Measurements from ENCODE around the gene DUSP15. TPM values are rescaled to one million over a fixed set of nuclear protein-coding genes. Genes with fewer than 3 reads are reported as not detected.

DUSP15 gene
- total RNA-seq, 4 donors from 2014 or later, result 0.84 to 3.7 (median 0.96) TPM; not detected in 1

DNA sequence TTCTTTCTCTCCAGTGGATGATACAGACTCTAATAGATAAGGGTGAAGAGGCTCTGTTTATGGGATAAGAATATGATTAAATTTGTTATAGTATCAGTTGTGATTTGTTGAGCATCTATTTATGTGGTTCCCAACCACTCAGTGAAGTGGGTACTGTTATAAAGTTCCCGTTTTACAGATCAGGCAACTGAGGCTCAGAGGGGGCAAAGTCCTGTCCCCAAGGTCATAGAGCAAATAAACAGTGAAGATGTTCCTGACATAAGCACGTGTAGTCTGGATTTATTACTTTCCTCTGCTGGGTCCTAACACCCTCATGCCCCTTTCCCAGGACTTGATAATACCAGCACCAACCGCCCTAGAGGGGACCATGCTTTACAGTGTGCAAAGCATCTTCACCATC is 4.1 kb downstream of the DUSP15 start:
- DNase-seq (ENCODE audit: low spot score) (no peak), ATAC-seq (ENCODE audit: low FRiP score) (no peak)
- TF ChIP-seq, protein P1, sequence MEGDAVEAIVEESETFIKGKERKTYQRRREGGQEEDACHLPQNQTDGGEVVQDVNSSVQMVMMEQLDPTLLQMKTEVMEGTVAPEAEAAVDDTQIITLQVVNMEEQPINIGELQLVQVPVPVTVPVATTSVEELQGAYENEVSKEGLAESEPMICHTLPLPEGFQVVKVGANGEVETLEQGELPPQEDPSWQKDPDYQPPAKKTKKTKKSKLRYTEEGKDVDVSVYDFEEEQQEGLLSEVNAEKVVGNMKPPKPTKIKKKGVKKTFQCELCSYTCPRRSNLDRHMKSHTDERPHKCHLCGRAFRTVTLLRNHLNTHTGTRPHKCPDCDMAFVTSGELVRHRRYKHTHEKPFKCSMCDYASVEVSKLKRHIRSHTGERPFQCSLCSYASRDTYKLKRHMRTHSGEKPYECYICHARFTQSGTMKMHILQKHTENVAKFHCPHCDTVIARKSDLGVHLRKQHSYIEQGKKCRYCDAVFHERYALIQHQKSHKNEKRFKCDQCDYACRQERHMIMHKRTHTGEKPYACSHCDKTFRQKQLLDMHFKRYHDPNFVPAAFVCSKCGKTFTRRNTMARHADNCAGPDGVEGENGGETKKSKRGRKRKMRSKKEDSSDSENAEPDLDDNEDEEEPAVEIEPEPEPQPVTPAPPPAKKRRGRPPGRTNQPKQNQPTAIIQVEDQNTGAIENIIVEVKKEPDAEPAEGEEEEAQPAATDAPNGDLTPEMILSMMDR (IDR thresholded peaks at IDR 0.05), result no peak

DNA sequence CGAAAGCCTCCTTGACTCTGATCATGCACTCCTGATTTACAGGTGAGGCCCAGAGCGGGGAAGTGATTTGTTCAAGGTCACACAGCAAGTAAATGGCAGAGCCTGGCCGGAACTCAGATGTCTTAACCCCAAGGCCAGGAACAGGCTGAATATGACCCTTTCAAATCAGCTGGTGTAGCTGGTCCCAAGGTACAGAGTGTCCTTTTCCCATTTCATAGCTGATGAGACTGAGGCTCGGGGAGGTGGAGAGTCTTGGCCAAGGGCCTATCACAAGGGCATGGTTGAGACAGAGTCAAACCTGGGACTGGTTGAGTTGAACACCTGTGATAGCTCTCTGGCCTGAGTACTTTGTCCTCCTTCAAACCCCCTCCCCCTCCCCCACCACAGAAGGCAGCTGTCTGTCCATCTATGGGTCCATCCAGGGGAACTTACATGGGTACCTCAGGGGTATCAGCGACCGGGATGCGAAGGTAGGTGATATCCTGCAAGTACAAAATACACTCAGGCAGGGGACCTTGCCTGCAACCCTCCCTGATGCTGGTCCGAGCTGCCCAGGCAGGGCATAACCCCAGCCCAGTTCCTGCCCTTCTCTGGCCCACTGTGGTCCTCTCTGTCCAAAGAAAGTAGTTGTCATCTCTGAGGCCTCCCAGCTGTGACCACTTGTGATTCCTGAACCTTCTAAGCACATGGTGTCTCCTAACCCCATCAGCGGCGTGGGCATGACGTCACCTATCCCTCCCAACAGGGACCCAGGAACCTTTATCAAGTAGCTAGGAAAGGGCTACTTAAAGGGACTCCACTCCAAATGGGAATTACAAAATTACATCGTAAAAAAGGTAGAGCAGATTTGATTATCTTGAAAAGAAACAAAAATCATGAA is 5.6 kb downstream of the DUSP15 start:
- no peak for ATAC-seq (ENCODE audit: low FRiP score)
- DNase-seq (ENCODE audit: low spot score), result no peak
- TF ChIP-seq, protein P1 (IDR thresholded peaks at IDR 0.05), result no peak

DNA sequence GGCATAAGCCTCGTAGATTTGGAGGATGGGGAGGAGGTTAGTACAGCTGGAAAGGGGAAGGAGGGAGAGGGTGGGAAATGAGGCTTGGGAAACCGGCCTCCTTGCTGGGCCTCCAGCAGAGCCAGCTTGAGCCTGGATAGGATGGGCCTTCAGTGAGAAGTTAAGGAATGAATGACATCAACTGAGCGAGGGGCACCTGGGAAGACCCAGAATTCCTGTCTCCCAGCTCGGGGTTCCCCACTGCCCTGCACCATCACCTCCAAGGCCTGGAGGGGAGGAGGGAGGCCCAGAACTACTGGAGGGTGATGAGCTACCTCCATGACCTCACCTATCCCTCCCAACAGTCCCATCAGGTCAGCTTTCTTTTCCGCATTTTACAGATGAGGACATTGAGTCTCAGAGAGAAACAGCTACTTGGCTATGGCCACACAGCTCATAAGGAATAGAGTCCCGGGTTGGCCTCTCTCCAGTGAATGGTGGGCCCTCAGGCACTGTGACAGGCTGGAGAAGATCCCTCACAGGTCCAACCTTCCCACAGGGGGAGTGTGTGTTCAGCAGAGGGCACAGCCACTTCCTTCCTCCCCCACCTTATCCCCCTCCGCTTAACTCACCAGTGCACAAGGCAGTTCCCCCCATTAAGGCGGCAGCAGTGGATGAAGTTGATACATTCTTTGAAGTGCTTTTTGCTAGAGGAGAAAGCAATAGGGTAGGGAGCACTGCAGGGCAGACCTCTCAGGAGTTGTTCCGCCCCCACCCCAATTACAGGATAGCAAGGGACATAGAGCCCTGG is 6.8 kb downstream of the DUSP15 start:
- ATAC-seq (ENCODE audit: low FRiP score), result no peak
- no peak for DNase-seq (ENCODE audit: low spot score)
- TF ChIP-seq, protein P1 (IDR thresholded peaks at IDR 0.05), result no peak

DNA sequence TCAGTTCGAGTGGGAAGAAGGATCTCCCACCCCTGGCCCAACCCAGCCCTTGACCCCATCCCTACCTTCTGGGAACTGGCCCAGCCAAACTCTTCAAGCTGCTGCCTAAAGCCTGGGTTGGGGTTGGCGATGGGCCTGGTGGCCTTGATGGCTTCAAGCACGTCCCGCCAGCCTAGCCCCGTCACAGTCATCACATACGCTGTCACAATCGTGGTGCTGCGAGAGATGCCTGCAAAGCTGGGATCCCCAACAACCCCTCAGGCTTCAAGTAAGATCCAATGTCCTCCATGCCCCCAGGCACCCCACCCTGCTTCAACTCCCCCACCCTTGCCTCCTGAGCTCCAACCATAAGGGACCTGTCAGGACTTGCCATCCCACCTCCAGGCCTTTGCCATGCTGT is 7.8 kb downstream of the DUSP15 start:
- ATAC-seq (ENCODE audit: low FRiP score), result no peak
- TF ChIP-seq, protein P1 (IDR thresholded peaks at IDR 0.05), result no peak
- DNase-seq (ENCODE audit: low spot score), result no peak

DNA sequence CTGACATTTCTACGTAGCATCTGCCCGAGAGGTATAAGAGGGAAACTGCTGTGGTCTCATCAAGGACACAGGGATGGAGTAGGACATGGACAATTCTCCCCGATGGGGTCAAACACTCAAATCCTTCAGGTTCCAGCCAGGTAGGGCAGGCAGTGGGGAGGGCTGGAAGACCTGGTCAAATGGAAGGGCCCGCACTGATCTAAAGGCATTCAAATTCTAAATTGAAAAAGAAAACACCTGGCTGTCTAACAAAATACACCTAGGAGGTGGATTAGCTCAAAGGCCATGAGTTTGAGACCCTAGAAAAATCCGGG is 8.2 kb downstream of the DUSP15 start:
- DNase-seq (ENCODE audit: low spot score) (no peak), ATAC-seq (ENCODE audit: low FRiP score) (no peak)
- TF ChIP-seq, protein P1 (IDR thresholded peaks at IDR 0.05), result no peak

DNA sequence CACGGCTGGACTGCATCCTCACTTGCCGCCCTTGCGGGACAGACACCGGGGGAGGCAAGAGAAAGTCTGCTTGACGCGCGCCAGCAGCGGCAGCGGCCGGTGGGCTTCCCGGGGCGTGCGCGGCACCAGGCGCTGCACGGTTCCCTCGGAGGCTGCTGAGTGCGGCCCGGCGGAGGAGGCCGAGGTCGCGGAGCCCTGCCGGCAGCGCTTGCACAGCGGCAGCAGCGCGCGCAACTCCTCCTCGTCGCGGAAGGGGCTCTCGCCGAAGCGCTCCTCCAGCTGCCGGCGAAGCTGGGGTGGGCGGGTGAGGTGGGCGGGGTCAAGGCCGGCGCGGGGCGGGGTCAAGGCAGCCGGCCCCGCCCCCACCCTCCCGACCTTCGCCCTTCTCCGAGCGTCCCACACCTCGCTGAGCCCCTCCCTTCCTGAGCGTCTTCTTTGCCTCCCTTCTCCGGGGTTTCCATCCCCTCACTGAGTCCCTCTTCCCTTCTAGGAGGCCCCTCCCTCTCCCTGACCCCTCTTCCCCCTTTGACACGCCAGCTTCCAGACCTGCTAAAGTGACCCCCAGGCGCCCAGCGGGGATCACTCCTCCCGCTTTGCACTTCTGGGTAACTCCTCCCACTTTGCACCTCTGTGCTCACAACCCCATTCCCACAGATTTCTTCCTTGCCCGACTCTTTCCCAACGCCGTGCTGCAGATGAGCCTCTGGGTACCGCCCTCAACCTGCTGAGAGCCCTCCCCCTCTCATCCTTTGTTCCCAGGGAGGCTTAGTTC is 8.8 kb downstream of the DUSP15 start:
- TF ChIP-seq, protein P1 (IDR thresholded peaks at IDR 0.05), result no peak
- DNase-seq (ENCODE audit: low spot score) (no peak), ATAC-seq (ENCODE audit: low FRiP score) (peak; percentile 45)
